KMS-11 (cell line): ENCODE results near the gene GPR68.

Experiments
- H2AFZ ChIP-seq: fragments of 200-600 bp; sonication (generic); 2 replicates; pipeline ENCODE4 v1.6.1; 2016; ENCODE audit warnings: antibody characterized with exemption, mixed run types, low read depth
- H3K27ac ChIP-seq: fragments of 200-600 bp; sonication (generic); 2 replicates; pipeline ENCODE4 v1.6.1; 2016; ENCODE audit warnings: mild to moderate bottlenecking, mixed run types
- H3K27me3 ChIP-seq: fragments of 200-600 bp; sonication (generic); 2 replicates; pipeline ENCODE4 v1.6.1; 2017; ENCODE audit warnings: mild to moderate bottlenecking, low read depth, mixed run types, moderate library complexity; ENCODE audit not compliant: insufficient read depth
- H3K36me3 ChIP-seq: fragments of 200-600 bp; sonication (generic); 2 replicates; pipeline ENCODE4 v1.6.1; 2017; ENCODE audit warnings: mild to moderate bottlenecking, mixed run types; ENCODE audit not compliant: insufficient read depth
- H3K4me1 ChIP-seq: fragments of 200-600 bp; sonication (generic); 2 replicates; pipeline ENCODE4 v1.6.1; 2016; ENCODE audit warnings: mild to moderate bottlenecking, low read depth, mixed run types; ENCODE audit not compliant: poor library complexity, severe bottlenecking
- H3K4me2 ChIP-seq: fragments of 200-600 bp; sonication (generic); 2 replicates; pipeline ENCODE4 v1.7.0; 2016; ENCODE audit warnings: mild to moderate bottlenecking, mixed run types
- H3K4me3 ChIP-seq: fragments of 200-600 bp; sonication (generic); IDR thresholded peaks from 2 replicates; pipeline ENCODE4 v1.6.1; 2017; ENCODE audit warnings: low read depth, low read length, mixed read lengths; ENCODE audit not compliant: insufficient read depth
- H3K79me2 ChIP-seq: fragments of 200-600 bp; sonication (generic); 2 replicates; pipeline ENCODE4 v1.6.1; 2016; ENCODE audit warnings: low read depth, mixed run types; ENCODE audit not compliant: insufficient read depth
- H3K9ac ChIP-seq: fragments of 200-600 bp; sonication (generic); 2 replicates; pipeline ENCODE4 v1.6.1; 2016; ENCODE audit warnings: mild to moderate bottlenecking, mixed run types
- H4K20me1 ChIP-seq: fragments of 200-600 bp; sonication (generic); 2 replicates; pipeline ENCODE4 v1.6.1; 2016; ENCODE audit warnings: mild to moderate bottlenecking, mixed run types; ENCODE audit not compliant: insufficient read depth
- TF ChIP-seq, protein P1 (sequence below): fragments of 200-600 bp; sonication (generic); conservative IDR thresholded peaks from 2 replicates; pipeline ENCODE4 v1.6.1; 2017; ENCODE audit warnings: low read depth, mild to moderate bottlenecking, antibody characterized with exemption, low read length, moderate library complexity, mixed read lengths

Gene GPR68

GRCh38 chr14:91286530-91286937 is 42.0 kb upstream of the GPR68 start:
- H3K9ac ChIP-seq: no peak overlapping the region
- H3K4me1 ChIP-seq: no peaks in the 10 kb centered on the region
- no peak overlapping the region for H3K27ac ChIP-seq
- TF ChIP-seq, protein P1, sequence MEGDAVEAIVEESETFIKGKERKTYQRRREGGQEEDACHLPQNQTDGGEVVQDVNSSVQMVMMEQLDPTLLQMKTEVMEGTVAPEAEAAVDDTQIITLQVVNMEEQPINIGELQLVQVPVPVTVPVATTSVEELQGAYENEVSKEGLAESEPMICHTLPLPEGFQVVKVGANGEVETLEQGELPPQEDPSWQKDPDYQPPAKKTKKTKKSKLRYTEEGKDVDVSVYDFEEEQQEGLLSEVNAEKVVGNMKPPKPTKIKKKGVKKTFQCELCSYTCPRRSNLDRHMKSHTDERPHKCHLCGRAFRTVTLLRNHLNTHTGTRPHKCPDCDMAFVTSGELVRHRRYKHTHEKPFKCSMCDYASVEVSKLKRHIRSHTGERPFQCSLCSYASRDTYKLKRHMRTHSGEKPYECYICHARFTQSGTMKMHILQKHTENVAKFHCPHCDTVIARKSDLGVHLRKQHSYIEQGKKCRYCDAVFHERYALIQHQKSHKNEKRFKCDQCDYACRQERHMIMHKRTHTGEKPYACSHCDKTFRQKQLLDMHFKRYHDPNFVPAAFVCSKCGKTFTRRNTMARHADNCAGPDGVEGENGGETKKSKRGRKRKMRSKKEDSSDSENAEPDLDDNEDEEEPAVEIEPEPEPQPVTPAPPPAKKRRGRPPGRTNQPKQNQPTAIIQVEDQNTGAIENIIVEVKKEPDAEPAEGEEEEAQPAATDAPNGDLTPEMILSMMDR: peak; percentile 83
- no peak overlapping the region for H3K4me2 ChIP-seq
- no peaks in the 10 kb centered on the region for H3K79me2 ChIP-seq
- H3K27me3 ChIP-seq: no peaks in the 10 kb centered on the region
- no peaks in the 10 kb centered on the region for H4K20me1 ChIP-seq
- 0 out of 2 replicates have a peak, but pooled peaks cover 4% of the 10 kb centered on the region for H3K36me3 ChIP-seq
- H3K4me3 ChIP-seq: no peak overlapping the region
- H2AFZ ChIP-seq: no peak overlapping the region

GRCh38 chr14:91284791-91285548 is 40.5 kb upstream of the GPR68 start:
- no peaks in the 10 kb centered on the region for H3K79me2 ChIP-seq
- no peaks in the 10 kb centered on the region for H3K4me1 ChIP-seq
- H2AFZ ChIP-seq: no peak overlapping the region
- H3K36me3 ChIP-seq: 0 out of 2 replicates have a peak, but pooled peaks cover 4% of the 10 kb centered on the region
- H3K9ac ChIP-seq: no peak overlapping the region
- no peak overlapping the region for H3K4me3 ChIP-seq
- no peak overlapping the region for H3K4me2 ChIP-seq
- H3K27ac ChIP-seq: no peak overlapping the region
- H3K27me3 ChIP-seq: no peaks in the 10 kb centered on the region
- H4K20me1 ChIP-seq: no peaks in the 10 kb centered on the region
- TF ChIP-seq, protein P1: no peak

DNA sequence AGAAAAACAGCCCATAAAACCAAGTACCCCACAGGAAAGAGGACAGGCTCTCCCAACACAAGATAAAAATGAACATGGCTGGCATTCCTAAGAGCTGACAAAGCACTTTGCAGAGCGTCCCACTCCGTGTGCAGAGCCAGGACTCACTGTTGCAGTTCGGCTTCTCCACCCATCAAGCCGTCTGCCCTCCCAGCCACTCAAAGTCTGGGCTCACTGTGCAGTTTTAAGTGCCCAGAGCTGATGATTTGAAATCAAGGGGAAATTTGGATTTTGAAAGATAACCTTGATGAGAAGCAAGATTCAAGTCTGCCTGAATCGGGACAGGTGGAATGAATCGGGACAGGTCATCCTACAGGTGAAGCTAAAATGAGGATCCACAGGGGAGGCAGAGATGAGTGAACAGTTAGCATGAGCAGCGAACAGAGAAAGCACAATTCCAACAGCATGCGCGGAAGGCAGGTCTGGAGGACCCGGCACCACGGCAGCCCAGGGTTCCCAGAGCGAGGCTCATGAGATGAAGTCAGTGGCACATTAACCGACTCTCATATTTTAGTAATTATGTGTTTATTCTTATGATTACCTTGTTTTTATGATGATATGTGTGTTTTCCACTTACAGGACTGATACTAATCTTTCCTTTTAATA is 39.8 kb upstream of the GPR68 start:
- no peaks in the 10 kb centered on the region for H3K79me2 ChIP-seq
- no peaks in the 10 kb centered on the region for H3K27me3 ChIP-seq
- no peak overlapping the region for H3K9ac ChIP-seq
- H3K4me2 ChIP-seq: no peak overlapping the region
- 0 out of 2 replicates have a peak, but pooled peaks cover 4% of the 10 kb centered on the region for H3K36me3 ChIP-seq
- H2AFZ ChIP-seq: no peak overlapping the region
- H4K20me1 ChIP-seq: no peaks in the 10 kb centered on the region
- TF ChIP-seq, protein P1: no peak
- no peak overlapping the region for H3K4me3 ChIP-seq
- H3K4me1 ChIP-seq: no peaks in the 10 kb centered on the region
- no peak overlapping the region for H3K27ac ChIP-seq

GRCh38 chr14:91283666-91284065 is 39.2 kb upstream of the GPR68 start:
- Histone ChIP-seq H3K36me3 (0 out of 2 replicates have a peak, but pooled peaks cover 4% of the 10 kb centered on the region), H3K4me2 (no peak overlapping the region), H3K4me3 (no peak overlapping the region), H3K4me1 (no peaks in the 10 kb centered on the region), H2AFZ (no peak overlapping the region), H3K27me3 (no peaks in the 10 kb centered on the region), H3K79me2 (no peaks in the 10 kb centered on the region), H3K27ac (no peak overlapping the region), H3K9ac (no peak overlapping the region), H4K20me1 (no peaks in the 10 kb centered on the region)
- TF ChIP-seq, protein P1: no peak
